Lower leg skin (tissue), 3 donors: Measurements from ENCODE around the gene ZNF430.

Source experiments
- CTCF ChIP-seq, 3 donors: fragments of 450-650 bp; IDR thresholded peaks; one replicate each; pipeline ENCODE4 v1.5.1; 2016; ENCODE audit warnings: antibody characterized with exemption in 3 of 3, mild to moderate bottlenecking in 3 of 3, moderate library complexity in 2 of 3
- POLR2A ChIP-seq, 2 donors: fragments of 450-650 bp; IDR thresholded peaks; one replicate each; pipeline ENCODE4 v1.6.1; 2016 to 2017; ENCODE audit warnings: antibody characterized with exemption in 2 of 2, mild to moderate bottlenecking in 1 of 2, moderate library complexity in 1 of 2

GRCh38 chr19:21023901-21024300, 3.4 kb downstream of the ZNF430 start:
- no peak for TF ChIP-seq POLR2A (IDR thresholded peaks at IDR 0.05)
- TF ChIP-seq CTCF (IDR thresholded peaks at IDR 0.05), result no peak
